ENCODE data around the gene DBT.

DNA sequence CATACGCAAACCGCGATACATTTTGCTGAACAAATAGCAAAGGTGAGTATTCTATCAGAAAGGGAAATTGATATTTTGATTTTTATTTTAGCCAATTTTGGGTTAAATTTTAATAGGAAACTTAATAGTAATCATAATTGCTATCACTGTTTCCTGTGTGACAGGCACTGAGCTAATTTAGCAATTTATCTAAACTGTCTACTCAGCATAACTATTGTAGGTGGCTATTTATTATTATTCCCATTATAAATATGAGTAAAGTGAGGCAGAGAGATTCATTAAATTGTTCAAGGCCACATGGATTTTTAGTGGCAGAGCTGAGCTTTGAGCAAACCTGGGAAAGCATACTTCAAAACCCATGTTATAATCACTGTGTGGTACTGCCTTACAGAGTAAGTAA, 37.5 kb upstream of the DBT start:
- TF ChIP-seq EP300 (conservative IDR thresholded peaks at IDR 0.05; ENCODE audit: poor library complexity, severe bottlenecking) = no peak
- TF ChIP-seq, protein P1, sequence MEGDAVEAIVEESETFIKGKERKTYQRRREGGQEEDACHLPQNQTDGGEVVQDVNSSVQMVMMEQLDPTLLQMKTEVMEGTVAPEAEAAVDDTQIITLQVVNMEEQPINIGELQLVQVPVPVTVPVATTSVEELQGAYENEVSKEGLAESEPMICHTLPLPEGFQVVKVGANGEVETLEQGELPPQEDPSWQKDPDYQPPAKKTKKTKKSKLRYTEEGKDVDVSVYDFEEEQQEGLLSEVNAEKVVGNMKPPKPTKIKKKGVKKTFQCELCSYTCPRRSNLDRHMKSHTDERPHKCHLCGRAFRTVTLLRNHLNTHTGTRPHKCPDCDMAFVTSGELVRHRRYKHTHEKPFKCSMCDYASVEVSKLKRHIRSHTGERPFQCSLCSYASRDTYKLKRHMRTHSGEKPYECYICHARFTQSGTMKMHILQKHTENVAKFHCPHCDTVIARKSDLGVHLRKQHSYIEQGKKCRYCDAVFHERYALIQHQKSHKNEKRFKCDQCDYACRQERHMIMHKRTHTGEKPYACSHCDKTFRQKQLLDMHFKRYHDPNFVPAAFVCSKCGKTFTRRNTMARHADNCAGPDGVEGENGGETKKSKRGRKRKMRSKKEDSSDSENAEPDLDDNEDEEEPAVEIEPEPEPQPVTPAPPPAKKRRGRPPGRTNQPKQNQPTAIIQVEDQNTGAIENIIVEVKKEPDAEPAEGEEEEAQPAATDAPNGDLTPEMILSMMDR (IDR thresholded peaks at IDR 0.05; ENCODE audit: poor library complexity, severe bottlenecking) = no peak
- TF ChIP-seq, protein P2, sequence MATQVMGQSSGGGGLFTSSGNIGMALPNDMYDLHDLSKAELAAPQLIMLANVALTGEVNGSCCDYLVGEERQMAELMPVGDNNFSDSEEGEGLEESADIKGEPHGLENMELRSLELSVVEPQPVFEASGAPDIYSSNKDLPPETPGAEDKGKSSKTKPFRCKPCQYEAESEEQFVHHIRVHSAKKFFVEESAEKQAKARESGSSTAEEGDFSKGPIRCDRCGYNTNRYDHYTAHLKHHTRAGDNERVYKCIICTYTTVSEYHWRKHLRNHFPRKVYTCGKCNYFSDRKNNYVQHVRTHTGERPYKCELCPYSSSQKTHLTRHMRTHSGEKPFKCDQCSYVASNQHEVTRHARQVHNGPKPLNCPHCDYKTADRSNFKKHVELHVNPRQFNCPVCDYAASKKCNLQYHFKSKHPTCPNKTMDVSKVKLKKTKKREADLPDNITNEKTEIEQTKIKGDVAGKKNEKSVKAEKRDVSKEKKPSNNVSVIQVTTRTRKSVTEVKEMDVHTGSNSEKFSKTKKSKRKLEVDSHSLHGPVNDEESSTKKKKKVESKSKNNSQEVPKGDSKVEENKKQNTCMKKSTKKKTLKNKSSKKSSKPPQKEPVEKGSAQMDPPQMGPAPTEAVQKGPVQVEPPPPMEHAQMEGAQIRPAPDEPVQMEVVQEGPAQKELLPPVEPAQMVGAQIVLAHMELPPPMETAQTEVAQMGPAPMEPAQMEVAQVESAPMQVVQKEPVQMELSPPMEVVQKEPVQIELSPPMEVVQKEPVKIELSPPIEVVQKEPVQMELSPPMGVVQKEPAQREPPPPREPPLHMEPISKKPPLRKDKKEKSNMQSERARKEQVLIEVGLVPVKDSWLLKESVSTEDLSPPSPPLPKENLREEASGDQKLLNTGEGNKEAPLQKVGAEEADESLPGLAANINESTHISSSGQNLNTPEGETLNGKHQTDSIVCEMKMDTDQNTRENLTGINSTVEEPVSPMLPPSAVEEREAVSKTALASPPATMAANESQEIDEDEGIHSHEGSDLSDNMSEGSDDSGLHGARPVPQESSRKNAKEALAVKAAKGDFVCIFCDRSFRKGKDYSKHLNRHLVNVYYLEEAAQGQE (IDR thresholded peaks at IDR 0.05; ENCODE audit: borderline replicate concordance) = no peak
- TF ChIP-seq SMC3 (conservative IDR thresholded peaks at IDR 0.05; ENCODE audit: poor library complexity) = no peak
- TF ChIP-seq MXI1 (conservative IDR thresholded peaks at IDR 0.05; ENCODE audit: poor library complexity, severe bottlenecking) = no peak
- TF ChIP-seq POLR2AphosphoS5 (IDR thresholded peaks at IDR 0.05) = no peak
- no peak for TF ChIP-seq RAD21 (conservative IDR thresholded peaks at IDR 0.05)
- no peak for TF ChIP-seq EZH2 (IDR thresholded peaks at IDR 0.05; ENCODE audit: borderline replicate concordance, insufficient read depth, low read length, poor library complexity, severe bottlenecking)
